Measurements from ENCODE around the gene PCOLCE2. TPM values are rescaled to one million over a fixed set of nuclear protein-coding genes. Genes with fewer than 3 reads are reported as not detected.

PCOLCE2 gene
- total RNA-seq, 1 donor from 2014 or later, result 2.0 TPM

DNA sequence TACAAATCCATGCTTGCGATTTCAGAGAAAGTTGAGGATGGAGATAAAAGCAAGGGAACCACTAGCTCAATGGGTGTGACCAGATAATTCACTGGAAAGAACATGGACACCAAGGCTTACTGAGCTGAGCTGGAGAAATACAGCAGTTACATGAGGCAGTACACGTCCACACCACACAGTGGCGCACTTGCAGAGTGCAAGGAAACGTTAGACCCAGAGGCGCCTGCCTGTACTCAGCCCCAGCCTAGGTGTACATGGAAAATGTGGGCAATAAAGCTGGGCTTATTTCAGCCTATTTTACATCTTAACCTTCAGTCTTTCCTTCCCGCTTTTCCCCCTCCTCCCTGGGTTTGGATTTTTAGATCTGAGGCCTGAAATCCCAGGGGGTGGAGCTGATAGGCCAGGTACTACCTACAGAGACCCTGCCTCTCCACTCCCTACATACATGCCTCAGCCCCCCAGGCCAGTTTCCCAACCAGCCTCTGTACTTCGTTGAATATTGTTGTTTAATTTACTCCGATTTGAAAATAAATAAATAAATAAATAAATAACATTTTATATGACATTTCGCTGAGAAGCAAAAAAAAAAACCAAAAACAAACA lies 60.1 kb downstream of the PCOLCE2 start:
- TF ChIP-seq CTCF (IDR thresholded peaks at IDR 0.05; ENCODE audit: unreplicated experiment), result peak; percentile 90
- H3K4me3 Mint-ChIP-seq (ENCODE audit: low read depth), result no peak overlapping the region
- peaks cover 3% of the 10 kb centered on the region for H3K27me3 Mint-ChIP-seq
- no peaks in the 10 kb centered on the region for H3K4me1 Mint-ChIP-seq (ENCODE audit: low read depth)
- H3K27ac Mint-ChIP-seq, result no peak overlapping the region
- H3K9me3 Mint-ChIP-seq (ENCODE audit: low read depth), result no peaks in the 10 kb centered on the region
- peak; percentile 74 for DNase-seq (ENCODE audit: low spot score, unreplicated experiment)
- H3K36me3 Mint-ChIP-seq (ENCODE audit: insufficient read depth), result no peaks in the 10 kb centered on the region

- DNase-seq (ENCODE audit: low spot score, unreplicated experiment), result no peak
These were observed 69.7 kb downstream of the PCOLCE2 start for GRCh38 chr3:142819179-142819578.

DNA sequence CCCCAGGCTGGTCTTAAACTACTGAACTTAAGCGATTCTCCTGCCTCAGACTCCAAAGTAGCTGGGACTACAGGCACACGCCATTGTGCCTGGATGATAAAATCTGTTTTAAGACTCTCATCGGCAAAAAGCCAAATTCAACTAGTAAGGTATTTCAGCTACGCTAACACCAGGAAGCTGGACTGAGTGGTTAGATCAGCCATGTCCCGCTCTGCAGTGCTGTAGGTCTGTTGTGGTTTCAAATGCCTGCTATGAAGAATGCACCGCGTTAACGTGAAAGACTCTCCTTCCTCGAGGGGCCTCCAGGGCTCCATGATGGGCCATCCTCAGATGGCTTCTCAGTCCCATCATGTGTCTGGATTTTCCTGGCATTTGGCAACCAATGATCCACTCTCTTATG lies 70.2 kb downstream of the PCOLCE2 start:
- Mint-ChIP-seq H3K27ac (no peak overlapping the region), H3K36me3 (ENCODE audit: insufficient read depth) (no peaks in the 10 kb centered on the region), H3K27me3 (no peaks in the 10 kb centered on the region), H3K4me3 (ENCODE audit: low read depth) (no peak overlapping the region), H3K4me1 (ENCODE audit: low read depth) (peaks cover 1% of the 10 kb centered on the region), H3K9me3 (ENCODE audit: low read depth) (no peaks in the 10 kb centered on the region)
- no peak for DNase-seq (ENCODE audit: low spot score, unreplicated experiment)
- TF ChIP-seq CTCF (IDR thresholded peaks at IDR 0.05; ENCODE audit: unreplicated experiment), result no peak

More at GRCh38 chr3:142819179-142819578, 69.7 kb downstream of the PCOLCE2 start:
- Mint-ChIP-seq H3K9me3 (ENCODE audit: low read depth) (no peaks in the 10 kb centered on the region), H3K27me3 (no peaks in the 10 kb centered on the region), H3K36me3 (ENCODE audit: insufficient read depth) (no peaks in the 10 kb centered on the region), H3K27ac (no peak overlapping the region), H3K4me1 (ENCODE audit: low read depth) (peaks cover 1% of the 10 kb centered on the region), H3K4me3 (ENCODE audit: low read depth) (no peak overlapping the region)
- TF ChIP-seq CTCF (IDR thresholded peaks at IDR 0.05; ENCODE audit: unreplicated experiment), result no peak

- no peak overlapping the region for H3K27ac Mint-ChIP-seq
These were observed 71.0 kb downstream of the PCOLCE2 start for GRCh38 chr3:142817897-142818296.

GRCh38 chr3:142817356-142817755 lies 71.5 kb downstream of the PCOLCE2 start:
- no peak for TF ChIP-seq CTCF (IDR thresholded peaks at IDR 0.05; ENCODE audit: unreplicated experiment)
- no peaks in the 10 kb centered on the region for H3K36me3 Mint-ChIP-seq (ENCODE audit: insufficient read depth)
- no peak overlapping the region for H3K4me3 Mint-ChIP-seq (ENCODE audit: low read depth)
- H3K27ac Mint-ChIP-seq, result no peak overlapping the region
- H3K27me3 Mint-ChIP-seq, result no peaks in the 10 kb centered on the region
- H3K9me3 Mint-ChIP-seq (ENCODE audit: low read depth), result no peaks in the 10 kb centered on the region
- H3K4me1 Mint-ChIP-seq (ENCODE audit: low read depth), result no peaks in the 10 kb centered on the region
- DNase-seq (ENCODE audit: low spot score, unreplicated experiment), result no peak

More at GRCh38 chr3:142817897-142818296, 71.0 kb downstream of the PCOLCE2 start:
- DNase-seq (ENCODE audit: low spot score, unreplicated experiment), result no peak
- H3K4me3 Mint-ChIP-seq (ENCODE audit: low read depth), result no peak overlapping the region
- H3K9me3 Mint-ChIP-seq (ENCODE audit: low read depth), result no peaks in the 10 kb centered on the region
- TF ChIP-seq CTCF (IDR thresholded peaks at IDR 0.05; ENCODE audit: unreplicated experiment), result no peak
- H3K36me3 Mint-ChIP-seq (ENCODE audit: insufficient read depth), result no peaks in the 10 kb centered on the region
- H3K4me1 Mint-ChIP-seq (ENCODE audit: low read depth), result no peaks in the 10 kb centered on the region
- no peaks in the 10 kb centered on the region for H3K27me3 Mint-ChIP-seq

Data from progenitor cell of endocrine pancreas (in vitro differentiated cells).